Activated naive CD8-positive, alpha-beta T cell treated with anti-CD3 and anti-CD28 coated beads for 36 hours (primary cell): ENCODE measurements around the gene SPECC1. TPM values are rescaled to one million over a fixed set of nuclear protein-coding genes. Genes with fewer than 3 reads are reported as not detected.
"Not testable (repeated sequence)": the region's sequence is repeated elsewhere in the genome, so short reads cannot be mapped to it uniquely, and the experiment has no call there.

Experiments used
- DNase-seq: peaks from one replicate; pipeline ENCODE4 v3.0.0; 2021
- H3K27ac Mint-ChIP-seq: one replicate; pipeline ENCODE4 v1.8.0; 2022; ENCODE audit warnings: mild to moderate bottlenecking, moderate library complexity, mixed read lengths
- H3K27me3 Mint-ChIP-seq: one replicate; pipeline ENCODE4 v1.8.0; 2022; ENCODE audit warnings: mild to moderate bottlenecking, mixed read lengths
- H3K36me3 Mint-ChIP-seq: one replicate; pipeline ENCODE4 v1.8.0; 2021; ENCODE audit warnings: mild to moderate bottlenecking, mixed read lengths
- H3K4me1 Mint-ChIP-seq: one replicate; pipeline ENCODE4 v1.8.0; 2021; ENCODE audit warnings: mixed read lengths
- H3K4me3 Mint-ChIP-seq: one replicate; pipeline ENCODE4 v1.8.0; 2022; ENCODE audit warnings: mild to moderate bottlenecking, moderate library complexity, mixed read lengths
- H3K9me3 Mint-ChIP-seq: one replicate; pipeline ENCODE4 v1.8.0; 2022; ENCODE audit warnings: mixed read lengths
- total RNA-seq, 2 experiments: library from RNA; stranded (reverse); gene quantifications; one replicate each; pipeline ENCODE4 v1.2.3, GENCODE V29; 2021

SPECC1 gene
- total RNA-seq, 2 experiments from 2014 or later = 6.6 to 7.3 TPM

DNA sequence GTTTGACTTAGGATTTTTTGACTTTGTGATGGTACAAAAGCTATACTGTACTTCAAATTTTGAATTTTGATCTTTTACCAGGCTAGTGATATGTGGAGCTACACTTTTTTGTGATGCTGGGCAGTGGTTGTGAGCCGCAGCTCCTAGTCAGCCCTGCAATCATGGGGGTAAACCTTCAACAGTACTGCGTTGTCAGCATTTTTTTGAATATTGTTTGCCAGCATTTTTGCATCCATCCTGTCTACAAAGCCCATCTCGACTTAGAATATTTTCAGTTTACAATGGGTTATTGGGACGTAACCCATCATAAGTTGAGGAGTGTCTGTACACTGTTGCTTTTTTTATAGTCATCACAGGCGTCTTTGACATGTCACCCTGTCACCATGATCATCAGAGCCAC, 142.0 kb downstream of the SPECC1 start:
- Mint-ChIP-seq H3K36me3 (no peaks in the 10 kb centered on the region), H3K9me3 (no peaks in the 10 kb centered on the region), H3K4me1 (no peaks in the 10 kb centered on the region), H3K27me3 (no peaks in the 10 kb centered on the region), H3K27ac (no peak overlapping the region), H3K4me3 (no peak overlapping the region)
- DNase-seq = no peak

DNA sequence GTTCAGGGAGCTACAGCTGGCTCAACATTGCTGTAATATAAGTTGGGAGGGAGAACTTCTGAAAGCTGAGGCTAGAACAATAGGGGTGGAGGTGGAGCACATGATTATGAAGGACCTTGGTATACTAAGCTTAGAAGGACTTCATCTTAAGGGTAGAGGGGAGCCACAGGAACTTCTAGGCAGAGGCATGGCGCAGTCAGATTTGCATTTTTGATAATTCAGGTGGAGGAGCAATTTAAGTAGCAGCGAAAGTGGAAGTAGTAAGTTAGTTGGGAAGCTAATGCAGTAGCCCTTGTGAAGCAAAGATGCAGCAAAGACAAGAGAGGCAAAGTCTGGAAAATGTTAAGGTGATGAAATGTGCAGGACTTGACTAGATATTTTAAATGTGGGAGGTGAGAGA, 144.1 kb downstream of the SPECC1 start:
- DNase-seq = no peak
- Mint-ChIP-seq H3K36me3 (no peaks in the 10 kb centered on the region), H3K27ac (no peak overlapping the region), H3K27me3 (peaks cover 10% of the 10 kb centered on the region), H3K9me3 (no peaks in the 10 kb centered on the region), H3K4me1 (peaks cover 4% of the 10 kb centered on the region), H3K4me3 (no peak overlapping the region)

DNA sequence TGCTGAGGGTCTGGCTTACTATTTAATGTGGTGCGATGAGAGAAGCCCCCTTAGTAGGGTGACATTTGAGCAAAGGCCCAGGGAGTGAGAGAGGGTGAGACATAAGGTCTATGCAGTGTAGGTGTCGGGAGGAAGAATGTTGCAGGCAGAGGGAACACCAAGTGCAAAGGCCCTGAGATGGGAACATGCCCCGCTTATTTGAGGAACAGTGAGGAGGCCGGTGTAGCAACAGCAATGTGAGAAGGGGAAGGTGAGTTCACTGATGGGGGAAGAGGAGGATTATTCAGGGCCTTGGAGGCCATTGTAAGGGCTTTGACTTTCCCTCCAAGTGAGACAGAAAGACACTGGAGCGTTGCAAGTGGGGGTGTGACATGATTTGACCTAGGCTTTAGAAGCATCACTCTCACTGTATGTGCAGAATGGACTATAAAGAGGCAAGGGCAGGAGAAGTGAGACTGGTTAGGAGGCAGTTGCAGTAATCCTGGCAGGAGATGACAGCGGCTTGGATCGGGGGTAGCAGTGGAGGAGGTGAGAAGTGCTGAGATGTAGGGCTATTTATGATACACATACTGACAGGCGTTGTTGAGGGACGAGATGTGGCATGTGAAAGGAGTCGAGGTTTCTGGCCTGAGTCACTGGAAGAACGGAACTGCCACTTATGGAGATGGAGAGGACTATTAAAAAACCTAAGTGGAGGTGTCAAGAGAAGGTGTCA, 145.3 kb downstream of the SPECC1 start:
- DNase-seq = no peak
- no peak overlapping the region for H3K4me3 Mint-ChIP-seq

DNA sequence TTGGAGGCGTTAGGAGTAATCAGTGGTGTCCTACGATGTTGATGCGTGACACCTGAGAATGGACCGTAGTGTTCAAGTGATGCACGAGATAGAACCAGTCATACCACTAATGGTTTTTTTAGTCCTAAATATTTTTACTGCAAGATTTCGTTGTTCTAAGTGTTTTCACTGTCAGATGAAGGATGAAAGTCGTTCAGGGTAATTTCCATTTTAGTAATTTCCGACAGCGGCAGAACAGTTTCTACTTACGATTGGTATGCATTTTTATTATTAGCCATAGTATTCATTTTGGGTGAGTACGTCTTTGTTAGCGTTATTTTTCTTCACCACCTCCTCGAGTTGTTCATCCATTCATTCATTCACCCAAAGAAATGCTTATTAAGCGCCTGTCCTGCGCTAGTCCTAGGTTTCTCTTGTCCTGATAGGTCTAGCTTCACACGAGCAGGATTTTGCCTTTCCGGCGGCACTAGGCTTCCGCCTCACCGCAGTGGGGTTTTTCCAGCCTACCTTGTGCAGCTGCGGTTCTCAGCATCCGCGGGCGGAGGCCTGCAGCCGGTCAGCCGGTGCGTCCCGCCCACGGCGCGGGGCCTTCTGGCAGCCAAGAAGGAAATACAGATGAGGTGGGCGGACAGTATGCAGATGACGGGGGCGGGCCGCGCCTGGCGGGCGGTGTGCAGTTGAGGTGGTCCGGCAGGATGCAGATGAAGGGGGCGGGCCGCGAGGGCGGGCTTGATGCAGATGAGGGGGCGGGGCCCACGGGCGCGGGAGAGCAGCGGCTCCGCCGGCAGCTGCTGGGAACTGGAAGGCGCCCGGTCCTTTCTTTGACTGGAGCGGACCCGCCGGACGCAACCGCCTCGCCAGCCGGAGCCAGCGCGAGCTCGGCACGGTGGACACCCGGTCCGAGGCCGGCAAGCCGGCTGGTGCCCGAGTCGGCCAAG, 146.4 kb downstream of the SPECC1 start:
- Mint-ChIP-seq H3K36me3 (no peaks in the 10 kb centered on the region), H3K4me3 (no peak overlapping the region), H3K27me3 (peaks cover 16% of the 10 kb centered on the region), H3K4me1 (peaks cover 4% of the 10 kb centered on the region), H3K27ac (no peak overlapping the region), H3K9me3 (no peaks in the 10 kb centered on the region)
- DNase-seq = peak; percentile 97

More for the DNA sequence above, 145.3 kb downstream of the SPECC1 start:
- H3K9me3 Mint-ChIP-seq = no peaks in the 10 kb centered on the region
- H3K4me1 Mint-ChIP-seq = peaks cover 4% of the 10 kb centered on the region
- H3K27ac Mint-ChIP-seq = no peak overlapping the region
- no peaks in the 10 kb centered on the region for H3K36me3 Mint-ChIP-seq
- peaks cover 16% of the 10 kb centered on the region for H3K27me3 Mint-ChIP-seq

DNA sequence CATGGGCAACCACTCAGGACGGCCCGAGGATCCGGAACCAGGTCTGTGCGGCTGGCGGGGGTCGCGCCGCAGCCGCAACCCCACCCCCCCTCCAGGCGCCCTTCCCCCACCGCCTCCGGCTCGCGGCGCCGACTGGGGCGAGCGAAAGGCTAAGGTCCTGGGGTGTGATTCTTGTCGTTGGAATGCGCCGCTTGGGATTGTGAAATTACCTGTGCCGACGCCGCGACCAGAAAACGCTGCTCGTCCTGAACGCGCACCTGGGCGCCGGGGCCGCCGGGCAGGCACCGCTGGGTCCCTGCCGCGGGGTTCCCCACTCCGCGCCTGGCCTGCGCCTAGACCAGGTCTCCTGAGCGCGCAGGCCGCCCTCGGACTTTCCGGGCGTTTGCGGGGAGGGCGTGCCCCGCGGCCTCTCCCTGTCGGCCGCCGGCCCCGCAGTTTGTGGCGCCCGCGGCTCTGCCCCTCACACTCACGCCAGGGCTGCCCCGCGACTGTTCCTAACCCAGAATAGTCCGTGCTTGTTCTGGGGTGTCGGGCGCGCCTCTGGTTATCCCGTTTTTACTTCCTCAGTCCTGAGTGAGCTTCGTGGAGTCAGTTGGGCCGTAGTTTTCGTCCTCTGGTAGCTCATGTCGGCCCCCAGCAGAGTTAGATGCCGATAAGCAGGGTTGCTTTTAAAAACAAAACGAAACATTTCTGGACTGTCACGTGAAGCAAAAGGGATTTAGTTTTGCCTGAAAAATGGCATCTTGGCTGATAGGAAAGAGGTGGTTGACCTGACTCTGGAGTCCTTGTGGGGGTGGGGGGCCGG, 147.2 kb downstream of the SPECC1 start:
- Mint-ChIP-seq H3K27me3 (peaks cover 16% of the 10 kb centered on the region), H3K9me3 (no peaks in the 10 kb centered on the region), H3K36me3 (no peaks in the 10 kb centered on the region), H3K4me3 (peak overlapping the region; percentile 80), H3K27ac (no peak overlapping the region), H3K4me1 (peaks cover 4% of the 10 kb centered on the region)
- DNase-seq = peak; percentile 32

DNA sequence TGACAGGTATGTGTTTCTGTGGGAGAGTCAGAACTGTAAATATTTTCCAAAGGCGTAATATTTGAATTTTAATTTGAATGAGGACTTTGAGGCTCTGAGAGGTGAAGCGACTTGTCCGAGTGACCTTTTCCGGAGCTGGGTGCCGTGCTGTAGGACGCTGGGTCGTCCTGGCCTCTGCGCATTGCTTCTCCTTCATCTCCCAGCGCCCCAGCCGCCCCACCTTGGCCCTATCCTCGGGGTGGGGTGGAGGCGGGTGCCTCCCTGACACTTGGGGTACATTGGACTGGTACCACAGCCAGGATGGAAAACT, 147.8 kb downstream of the SPECC1 start:
- no peak overlapping the region for H3K27ac Mint-ChIP-seq
- H3K27me3 Mint-ChIP-seq = peaks cover 16% of the 10 kb centered on the region
- H3K36me3 Mint-ChIP-seq = no peaks in the 10 kb centered on the region
- H3K9me3 Mint-ChIP-seq = no peaks in the 10 kb centered on the region
- H3K4me3 Mint-ChIP-seq = peak overlapping the region; percentile 80
- H3K4me1 Mint-ChIP-seq = peaks cover 4% of the 10 kb centered on the region
- no peak for DNase-seq

DNA sequence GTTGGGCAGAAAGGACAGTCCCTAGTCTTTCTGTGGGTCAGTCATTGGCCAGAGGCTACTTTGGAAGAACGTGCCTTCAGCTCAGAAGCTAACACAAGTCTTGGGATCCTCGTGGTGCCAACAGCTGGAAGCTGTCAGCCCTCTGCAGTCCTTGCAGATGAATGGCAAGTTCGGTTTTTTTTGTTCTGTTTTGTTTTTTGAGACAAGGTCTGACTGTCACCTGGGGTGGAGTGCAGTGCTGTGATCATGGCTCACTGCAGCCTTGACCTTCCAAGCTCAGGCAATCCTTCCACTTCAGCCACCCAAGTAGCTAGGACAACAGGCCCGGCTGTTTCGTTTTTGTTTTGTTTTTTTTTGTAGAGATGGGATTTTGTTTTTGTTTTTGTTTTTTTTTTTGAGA, 149.4 kb downstream of the SPECC1 start:
- Mint-ChIP-seq H3K27ac (no peak overlapping the region), H3K4me1 (peaks cover 4% of the 10 kb centered on the region), H3K27me3 (peaks cover 16% of the 10 kb centered on the region), H3K4me3 (no peak overlapping the region), H3K9me3 (no peaks in the 10 kb centered on the region), H3K36me3 (no peaks in the 10 kb centered on the region)
- no peak for DNase-seq

DNA sequence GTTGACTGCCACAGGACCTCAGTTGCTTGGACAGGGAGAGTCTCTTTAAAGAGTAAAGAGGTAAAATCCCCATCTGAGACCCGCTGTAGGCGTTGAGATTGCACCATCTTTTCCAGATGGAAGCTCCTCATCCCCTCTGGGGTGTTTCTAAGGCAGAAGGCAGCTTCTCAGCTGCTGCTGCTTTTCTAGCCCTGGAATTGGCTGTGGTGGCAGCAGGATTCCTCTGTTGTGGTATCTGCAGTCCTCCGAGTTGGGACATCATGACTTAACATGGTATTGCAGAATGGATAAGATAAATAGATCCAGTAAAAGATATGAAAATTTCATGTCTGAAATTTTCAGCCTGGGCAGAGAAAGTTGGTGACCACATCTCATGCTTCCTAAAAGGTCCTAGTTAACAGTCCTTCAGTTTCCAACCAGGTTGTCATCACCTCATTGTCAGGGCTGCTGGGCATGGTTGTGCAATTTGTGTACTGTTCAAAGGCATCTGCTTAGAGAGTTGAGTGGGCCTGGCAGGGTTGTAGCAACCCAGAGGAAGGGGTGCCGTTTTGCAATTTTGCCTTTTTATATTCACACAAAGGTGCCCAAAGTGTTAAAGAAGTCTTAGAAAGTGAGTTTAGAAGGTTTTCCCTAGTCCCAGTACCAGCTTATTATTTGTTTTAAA, 150.4 kb downstream of the SPECC1 start:
- no peaks in the 10 kb centered on the region for H3K36me3 Mint-ChIP-seq
- H3K4me3 Mint-ChIP-seq = no peak overlapping the region
- H3K4me1 Mint-ChIP-seq = peaks cover 4% of the 10 kb centered on the region
- peaks cover 16% of the 10 kb centered on the region for H3K27me3 Mint-ChIP-seq
- H3K9me3 Mint-ChIP-seq = no peaks in the 10 kb centered on the region
- no peak for DNase-seq
- H3K27ac Mint-ChIP-seq = no peak overlapping the region

DNA sequence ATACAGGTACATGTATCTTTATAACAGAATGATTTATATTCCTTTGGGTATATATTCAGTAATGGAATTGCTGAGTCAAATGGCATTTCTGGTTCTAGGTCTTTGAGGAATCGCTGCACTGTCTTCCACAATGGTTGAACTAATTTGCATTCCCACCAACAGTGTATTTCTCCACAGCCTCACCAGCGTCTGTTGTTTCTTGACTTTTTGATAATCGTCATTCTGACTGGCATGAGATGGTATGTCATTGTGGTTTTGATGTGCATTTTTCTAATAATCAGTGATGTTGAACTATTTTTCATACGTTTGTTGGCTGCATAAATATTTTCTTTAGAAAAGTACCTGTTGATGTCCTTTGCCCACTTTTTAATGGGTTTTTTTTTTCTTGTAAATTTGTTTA, 156.4 kb downstream of the SPECC1 start:
- H3K27me3 Mint-ChIP-seq, DNase-seq, H3K36me3 Mint-ChIP-seq, H3K9me3 Mint-ChIP-seq, H3K27ac Mint-ChIP-seq, H3K4me3 Mint-ChIP-seq, H3K4me1 Mint-ChIP-seq: not testable (repeated sequence)

DNA sequence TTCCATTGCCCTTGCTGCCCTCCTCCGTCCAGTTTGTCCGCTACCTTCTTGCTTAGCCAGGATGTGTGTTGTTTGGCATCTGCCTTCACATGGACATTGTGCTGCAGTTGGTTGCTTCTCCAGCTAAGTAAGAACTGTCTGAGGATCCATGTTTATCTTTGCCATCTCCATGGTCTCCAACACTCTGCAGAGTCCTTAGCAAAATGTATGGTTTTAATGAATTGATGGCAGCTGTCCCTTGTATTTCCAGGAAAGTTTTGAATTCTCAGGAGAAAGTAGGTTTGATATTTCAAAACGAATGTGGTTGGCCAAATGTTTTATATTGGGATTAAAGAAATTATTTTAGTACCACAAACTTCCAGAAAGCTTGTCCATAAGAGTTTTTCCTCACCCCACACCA, 160.9 kb downstream of the SPECC1 start:
- no peaks in the 10 kb centered on the region for H3K4me1 Mint-ChIP-seq
- no peaks in the 10 kb centered on the region for H3K27me3 Mint-ChIP-seq
- no peak for DNase-seq
- no peak overlapping the region for H3K27ac Mint-ChIP-seq
- H3K9me3 Mint-ChIP-seq = no peaks in the 10 kb centered on the region
- no peaks in the 10 kb centered on the region for H3K36me3 Mint-ChIP-seq
- H3K4me3 Mint-ChIP-seq = no peak overlapping the region

DNA sequence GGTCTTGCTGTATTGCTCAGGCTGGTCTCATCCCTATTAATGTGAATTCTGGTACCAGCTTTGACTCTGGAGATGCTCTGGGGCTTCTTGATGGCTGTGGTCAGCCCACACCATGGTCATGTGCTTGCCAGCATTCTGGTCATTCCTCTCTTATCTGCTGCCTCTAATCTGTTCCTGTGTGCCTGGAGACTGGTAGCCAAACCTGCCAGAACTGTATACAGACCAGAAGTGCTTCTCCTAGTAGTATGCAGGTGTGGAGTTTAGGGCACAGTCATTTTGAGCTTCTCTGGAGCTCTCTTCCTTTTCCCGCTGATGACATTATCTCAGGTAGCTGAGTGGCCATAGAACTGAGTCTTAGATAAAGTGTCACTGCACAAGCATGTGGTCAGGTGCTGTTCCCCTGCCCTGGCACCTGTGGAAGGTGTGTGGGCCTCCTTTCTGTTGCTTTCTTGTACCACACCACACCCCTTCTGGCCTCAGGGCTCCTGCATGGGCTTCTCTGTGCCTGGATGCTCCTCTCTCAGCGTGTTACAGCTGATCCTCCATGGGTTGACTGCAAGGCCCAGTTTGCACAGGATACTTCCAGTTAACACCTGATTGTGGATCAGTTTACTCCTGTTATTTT, 162.7 kb downstream of the SPECC1 start:
- no peaks in the 10 kb centered on the region for H3K27me3 Mint-ChIP-seq
- no peaks in the 10 kb centered on the region for H3K36me3 Mint-ChIP-seq
- DNase-seq = no peak
- H3K27ac Mint-ChIP-seq = no peak overlapping the region
- H3K4me3 Mint-ChIP-seq = no peak overlapping the region
- no peaks in the 10 kb centered on the region for H3K4me1 Mint-ChIP-seq
- H3K9me3 Mint-ChIP-seq = no peaks in the 10 kb centered on the region

DNA sequence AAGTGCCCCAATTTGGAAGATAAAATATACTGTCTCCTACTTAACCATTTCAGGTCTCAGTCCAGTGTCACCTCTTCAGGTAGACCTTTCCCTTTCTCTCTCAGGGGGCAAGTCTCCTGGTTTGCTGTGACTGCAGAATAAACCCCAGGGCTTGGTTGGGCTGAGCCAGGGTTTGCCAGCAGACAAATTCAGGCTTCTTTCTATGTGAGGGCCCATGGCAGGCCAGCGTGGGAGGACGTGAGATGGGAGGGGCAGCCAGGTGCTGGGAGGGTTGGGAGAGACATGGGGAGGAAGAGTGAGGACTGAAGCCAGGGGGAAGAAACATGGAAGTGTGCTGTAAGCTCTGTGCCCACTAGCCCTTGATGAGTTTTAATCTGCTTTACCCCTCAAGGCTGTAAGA, 163.2 kb downstream of the SPECC1 start:
- Mint-ChIP-seq H3K36me3 (no peaks in the 10 kb centered on the region), H3K27me3 (no peaks in the 10 kb centered on the region), H3K9me3 (no peaks in the 10 kb centered on the region), H3K4me3 (no peak overlapping the region), H3K4me1 (no peaks in the 10 kb centered on the region), H3K27ac (no peak overlapping the region)
- DNase-seq = no peak

DNA sequence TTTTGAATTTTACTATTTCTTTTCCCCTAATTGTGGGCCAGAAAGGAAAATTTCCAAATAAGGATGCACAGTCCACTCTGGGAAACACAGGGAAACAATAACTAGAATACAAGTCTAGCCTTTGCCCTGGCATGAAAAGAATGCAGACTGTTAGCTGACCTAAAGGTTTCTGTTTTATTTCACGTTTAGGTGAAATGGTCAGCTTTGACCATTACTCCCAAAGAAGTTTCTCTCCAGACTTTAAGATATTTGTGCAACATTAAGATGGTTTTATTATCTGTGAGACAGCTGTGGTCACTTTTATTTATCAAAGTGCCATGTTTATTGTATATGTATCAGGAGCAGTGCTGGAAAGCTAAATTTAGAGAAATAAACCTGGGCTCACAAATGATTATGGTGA, 163.9 kb downstream of the SPECC1 start:
- Mint-ChIP-seq H3K27me3 (no peaks in the 10 kb centered on the region), H3K4me1 (no peaks in the 10 kb centered on the region), H3K9me3 (no peaks in the 10 kb centered on the region), H3K27ac (no peak overlapping the region), H3K4me3 (no peak overlapping the region), H3K36me3 (no peaks in the 10 kb centered on the region)
- DNase-seq = no peak

DNA sequence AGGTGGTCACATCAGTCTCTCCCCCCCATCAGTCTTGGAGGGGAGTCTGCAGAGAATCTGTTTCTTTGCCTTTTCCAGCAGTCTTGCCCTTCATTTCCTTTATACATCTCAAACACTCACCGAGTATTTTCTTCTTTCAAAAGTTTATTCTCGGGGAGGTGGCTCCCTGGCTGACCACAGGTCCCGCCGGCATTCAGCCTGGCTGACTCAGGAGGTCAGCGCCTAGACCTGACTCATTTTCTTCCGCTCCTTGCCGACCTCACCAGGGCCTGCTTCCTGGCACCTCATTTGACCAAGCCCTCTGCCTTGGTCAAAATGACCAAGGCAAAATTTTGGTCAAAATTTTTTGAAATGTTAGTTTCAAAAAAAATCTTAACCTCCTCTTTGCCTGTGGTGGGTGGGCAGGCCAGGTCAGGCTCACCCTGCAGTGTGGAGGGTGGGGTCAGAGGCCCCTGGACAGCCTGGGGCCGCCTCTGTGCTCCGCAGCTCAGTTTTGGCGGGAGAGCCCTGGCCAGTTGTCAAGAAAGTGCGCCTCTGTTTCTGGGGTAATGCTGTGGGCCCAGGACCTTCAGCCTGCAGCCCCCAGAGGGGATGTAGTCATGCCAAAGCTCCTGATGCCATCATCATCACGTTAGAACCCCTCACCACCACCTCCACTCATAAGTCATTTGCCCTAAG, 165.6 kb downstream of the SPECC1 start:
- Mint-ChIP-seq H3K27me3 (peaks cover under 1% of the 10 kb centered on the region), H3K4me1 (no peaks in the 10 kb centered on the region), H3K27ac (no peak overlapping the region), H3K36me3 (no peaks in the 10 kb centered on the region), H3K4me3 (no peak overlapping the region), H3K9me3 (no peaks in the 10 kb centered on the region)
- no peak for DNase-seq
